ENCODE measurements around the gene RCAN2.

RCAN2 gene

DNA sequence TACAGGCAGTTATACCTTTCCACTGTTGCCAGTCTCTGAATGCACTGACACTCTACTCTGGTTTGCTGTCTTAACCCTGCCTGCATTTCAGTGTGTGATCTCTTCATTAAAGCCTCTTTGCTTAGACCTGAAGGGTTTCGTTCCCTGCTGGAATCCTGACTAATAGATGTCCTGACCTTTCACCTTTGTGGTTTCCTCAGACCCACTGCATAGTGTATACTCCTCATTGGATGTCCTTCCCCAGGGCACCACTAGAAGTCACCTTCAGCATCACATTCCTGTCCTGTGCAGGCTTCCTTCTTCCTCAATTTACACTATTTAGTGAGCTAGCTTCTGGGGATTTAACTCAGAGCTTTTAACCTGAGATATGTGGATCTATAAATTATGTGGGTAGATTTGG is 120.6 kb downstream of the RCAN2 start:
- H3K4me2 ChIP-seq (ENCODE audit: low read length), result no peak overlapping the region
- H3K9ac ChIP-seq, result no peak overlapping the region
- no peak overlapping the region for H3K27ac ChIP-seq
- H3K27me3 ChIP-seq (ENCODE audit: control insufficient read depth, insufficient read depth, low read length), result no peaks in the 10 kb centered on the region
- H2AFZ ChIP-seq, result no peak overlapping the region
- H3K4me1 ChIP-seq, result peaks cover 5% of the 10 kb centered on the region
- H3K9me3 ChIP-seq (ENCODE audit: control insufficient read depth, low read length), result no peaks in the 10 kb centered on the region
- H3K36me3 ChIP-seq (ENCODE audit: control insufficient read depth, insufficient read depth, low read length), result no peaks in the 10 kb centered on the region
- peaks cover 18% of the 10 kb centered on the region for H3K79me2 ChIP-seq
- no peak for TF ChIP-seq CTCF (IDR thresholded peaks at IDR 0.05)
- H3K4me3 ChIP-seq (ENCODE audit: low read depth, low read length), result no peak overlapping the region

DNA sequence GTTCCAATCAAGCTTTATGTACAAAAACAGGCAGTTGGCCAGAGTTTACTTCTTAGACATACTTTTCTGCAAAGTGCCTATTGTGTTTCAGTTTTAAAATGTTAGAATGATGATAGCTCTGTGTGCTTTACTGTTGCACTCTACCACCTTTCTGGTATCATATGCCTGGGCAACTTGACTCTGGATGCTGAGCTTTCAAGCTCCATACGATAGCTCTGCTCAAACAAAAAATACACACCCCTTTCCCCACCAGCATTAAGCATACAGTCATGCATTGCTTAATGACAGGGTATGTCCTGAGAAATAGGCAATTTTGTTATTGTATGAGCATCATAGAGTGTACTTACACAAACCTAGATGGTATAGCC is 123.1 kb downstream of the RCAN2 start:
- TF ChIP-seq CTCF (IDR thresholded peaks at IDR 0.05), result no peak
- no peak overlapping the region for H2AFZ ChIP-seq

DNA sequence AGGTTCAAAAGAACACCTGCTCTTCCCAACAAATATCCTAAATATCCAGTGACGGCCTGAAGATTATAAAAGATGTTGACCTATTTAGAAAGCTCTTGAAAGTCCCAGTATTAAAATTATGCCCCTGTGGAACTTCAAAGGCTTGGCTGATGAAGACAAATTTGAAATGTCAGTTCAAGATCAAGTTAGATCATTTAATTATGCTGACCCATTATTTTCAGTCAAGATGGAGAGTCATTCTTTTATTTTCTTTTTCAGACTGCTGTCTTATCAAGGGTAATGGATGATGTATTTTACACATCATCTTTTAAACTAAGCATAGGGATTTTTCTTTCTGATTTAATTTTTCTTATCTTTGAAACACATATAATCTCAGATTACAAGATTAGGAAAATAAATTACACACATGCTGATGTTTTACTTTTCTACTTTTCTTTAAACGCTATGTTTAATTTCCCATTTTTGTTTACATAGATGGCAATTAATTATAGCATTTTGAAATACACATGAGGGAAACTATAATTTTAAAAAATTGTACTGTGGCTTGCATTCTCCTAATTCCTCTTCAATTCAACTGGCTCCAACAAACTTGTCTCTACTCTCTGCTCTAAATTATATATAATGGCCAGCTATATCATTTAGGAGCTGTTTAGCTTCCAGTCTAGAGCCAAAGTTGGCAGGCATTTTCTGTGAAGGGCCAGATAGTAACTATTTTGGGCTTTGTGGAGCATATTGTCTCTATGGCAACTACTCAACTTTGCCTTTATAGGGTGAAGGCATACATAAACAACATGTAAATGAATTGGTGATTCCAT is 123.7 kb downstream of the RCAN2 start:
- no peaks in the 10 kb centered on the region for H3K36me3 ChIP-seq (ENCODE audit: control insufficient read depth, insufficient read depth, low read length)
- H3K4me1 ChIP-seq, result peaks cover 5% of the 10 kb centered on the region
- peaks cover 8% of the 10 kb centered on the region for H3K79me2 ChIP-seq
- no peaks in the 10 kb centered on the region for H3K27me3 ChIP-seq (ENCODE audit: control insufficient read depth, insufficient read depth, low read length)
- H2AFZ ChIP-seq, result no peak overlapping the region
- H3K4me3 ChIP-seq (ENCODE audit: low read depth, low read length), result no peak overlapping the region
- no peak overlapping the region for H3K4me2 ChIP-seq (ENCODE audit: low read length)
- no peak overlapping the region for H3K27ac ChIP-seq
- TF ChIP-seq CTCF (IDR thresholded peaks at IDR 0.05), result no peak
- no peak overlapping the region for H3K9ac ChIP-seq
- no peaks in the 10 kb centered on the region for H3K9me3 ChIP-seq (ENCODE audit: control insufficient read depth, low read length)

More for the DNA sequence above, 123.1 kb downstream of the RCAN2 start:
- Histone ChIP-seq H3K79me2 (peaks cover 8% of the 10 kb centered on the region), H3K4me3 (ENCODE audit: low read depth, low read length) (no peak overlapping the region), H3K4me1 (peaks cover 5% of the 10 kb centered on the region), H3K9me3 (ENCODE audit: control insufficient read depth, low read length) (no peaks in the 10 kb centered on the region), H3K9ac (no peak overlapping the region), H3K27me3 (ENCODE audit: control insufficient read depth, insufficient read depth, low read length) (no peaks in the 10 kb centered on the region), H3K27ac (no peak overlapping the region), H3K36me3 (ENCODE audit: control insufficient read depth, insufficient read depth, low read length) (no peaks in the 10 kb centered on the region), H3K4me2 (ENCODE audit: low read length) (no peak overlapping the region)

DNA sequence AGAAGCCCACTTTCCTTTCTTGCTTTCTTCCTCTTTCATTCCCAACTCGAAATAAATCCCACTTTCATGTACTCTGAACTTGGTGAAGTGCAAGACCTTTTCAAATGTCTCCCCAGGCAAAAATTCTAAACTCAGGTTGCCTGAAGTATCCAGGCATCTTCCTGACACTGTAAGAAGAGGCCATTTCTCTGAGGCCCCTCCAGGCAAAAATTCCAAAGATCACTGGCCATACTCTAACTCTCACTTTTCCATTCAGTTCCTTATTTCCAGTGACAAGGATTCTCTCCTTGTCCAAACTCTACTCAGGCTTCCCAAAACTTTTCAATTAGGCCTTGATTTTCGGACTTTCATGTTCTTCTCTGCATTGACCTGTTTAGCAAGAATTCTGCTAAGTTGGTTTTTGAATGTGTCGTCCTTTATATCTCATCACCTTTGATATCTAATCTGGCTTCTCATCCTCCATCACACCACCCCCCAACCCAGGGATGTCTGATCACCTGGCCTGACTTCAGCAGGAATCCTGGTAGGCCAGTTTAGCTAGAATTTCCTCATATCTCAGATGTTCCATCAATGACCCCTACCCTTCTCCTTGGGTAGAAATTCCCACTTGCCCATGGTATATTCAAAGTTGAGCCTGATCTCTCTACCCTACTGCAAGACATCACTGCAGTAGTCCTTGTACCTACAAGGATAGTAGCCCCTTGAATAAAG is 124.9 kb downstream of the RCAN2 start:
- Histone ChIP-seq H3K9me3 (ENCODE audit: control insufficient read depth, low read length) (no peaks in the 10 kb centered on the region), H3K4me1 (peaks cover 5% of the 10 kb centered on the region), H3K27ac (no peak overlapping the region), H3K79me2 (peaks cover 1% of the 10 kb centered on the region), H2AFZ (no peak overlapping the region), H3K4me2 (ENCODE audit: low read length) (no peak overlapping the region), H3K9ac (no peak overlapping the region), H3K36me3 (ENCODE audit: control insufficient read depth, insufficient read depth, low read length) (no peaks in the 10 kb centered on the region), H3K27me3 (ENCODE audit: control insufficient read depth, insufficient read depth, low read length) (no peaks in the 10 kb centered on the region), H3K4me3 (ENCODE audit: low read depth, low read length) (no peak overlapping the region)
- no peak for TF ChIP-seq CTCF (IDR thresholded peaks at IDR 0.05)
